ENCODE data around the gene CNN3.

- TF ChIP-seq POLR2AphosphoS5 (IDR thresholded peaks at IDR 0.05; ENCODE audit: borderline replicate concordance, low read depth, low read length), result no peak
- no peak for TF ChIP-seq EZH2 (IDR thresholded peaks at IDR 0.05)
- no peak for TF ChIP-seq FOXP2 (optimal IDR thresholded peaks at IDR 0.05; ENCODE audit: control extremely low read depth, extremely low read length, insufficient read depth)
These were observed 39.8 kb downstream of the CNN3 start for GRCh38 chr1:94887106-94887505.
